IMR-90 (cell line): ENCODE data around the gene LMO1. TPM values are rescaled to one million over a fixed set of nuclear protein-coding genes. Genes with fewer than 3 reads are reported as not detected.

Experiments
- ATAC-seq: fragments of 200-7000 bp; cut with Tn5 transposase; 2 replicates; pipeline ENCODE4 v1.9.1; 2020; ENCODE audit warnings: low read depth, mild to moderate bottlenecking, moderate library complexity
- BruUV-seq: library from RNA; stranded (reverse); fragments of 400-500 nt; replicated peaks from 2 replicates; lab custom pipeline; 2021; lab: Mats Ljungman, UMichigan
- CTCF ChIA-PET: fragments of 300-600 bp; formaldehyde crosslinking; extraction: SDS; loops from one replicate; lab custom pipeline; 2021; ENCODE audit warnings: antibody characterized with exemption; lab: Yijun Ruan, JAX
- POLR2A ChIA-PET: fragments of 300-600 bp; sonication (Branson Sonifier 250); formaldehyde crosslinking; loops from one replicate; lab custom pipeline; 2022; ENCODE audit warnings: antibody characterized with exemption; ENCODE audit not compliant: unreplicated experiment; lab: Charles Lee
- DNase-seq: peaks from one replicate; pipeline ENCODE4 v3.0.0; 2013
- H2AFZ ChIP-seq: replicated peaks from 2 replicates; pipeline ENCODE3; 2013; ENCODE audit warnings: low read length, mild to moderate bottlenecking; ENCODE audit not compliant: poor library complexity
- H2AK5ac ChIP-seq: 2 replicates; pipeline ENCODE4 v1.6.1; 2013; ENCODE audit warnings: low read depth, low read length, inconsistent platforms
- H2AK9ac ChIP-seq: replicated peaks from 2 replicates; pipeline ENCODE3; 2013; ENCODE audit warnings: mild to moderate bottlenecking, low read depth, low read length, moderate library complexity; ENCODE audit not compliant: poor library complexity
- H2BK120ac ChIP-seq: 2 replicates; pipeline ENCODE4 v1.6.1; 2013; ENCODE audit warnings: low read depth, low read length, inconsistent platforms
- H2BK15ac ChIP-seq: 3 replicates; pipeline ENCODE4 v1.6.1; 2013; ENCODE audit warnings: low read depth, low read length, inconsistent platforms
- H2BK20ac ChIP-seq: 2 replicates; pipeline ENCODE4 v1.6.1; 2013; ENCODE audit warnings: low read depth, mild to moderate bottlenecking, inconsistent platforms, low read length, moderate library complexity
- H2BK5ac ChIP-seq: 2 replicates; pipeline ENCODE4 v1.6.1; 2013; ENCODE audit warnings: mild to moderate bottlenecking, low read depth, low read length, inconsistent platforms; ENCODE audit not compliant: poor library complexity, severe bottlenecking
- H3K14ac ChIP-seq: replicated peaks from 2 replicates; pipeline ENCODE4 v1.6.1; 2013; ENCODE audit warnings: low read depth, low read length, inconsistent platforms
- H3K18ac ChIP-seq: 2 replicates; pipeline ENCODE4 v1.6.1; 2013; ENCODE audit warnings: low read depth, low read length, control low read depth
- H3K23ac ChIP-seq: 2 replicates; pipeline ENCODE4 v1.6.1; 2013; ENCODE audit warnings: low read depth, low read length, inconsistent platforms
- H3K27ac ChIP-seq: 2 replicates; pipeline ENCODE4 v1.5.1; 2013; ENCODE audit warnings: mild to moderate bottlenecking, control low read depth, low read length; ENCODE audit not compliant: insufficient read depth
- H3K27me3 ChIP-seq: 2 replicates; pipeline ENCODE4 v1.6.1; 2013; ENCODE audit warnings: low read length; ENCODE audit not compliant: control insufficient read depth, insufficient read depth
- H3K36me3 ChIP-seq: 2 replicates; pipeline ENCODE4 v1.6.1; 2013; ENCODE audit warnings: low read length, mixed read lengths; ENCODE audit not compliant: control insufficient read depth, insufficient read depth
- H3K4ac ChIP-seq: 2 replicates; pipeline ENCODE4 v1.6.1; 2013; ENCODE audit warnings: low read depth, low read length, inconsistent platforms
- H3K4me1 ChIP-seq: 2 replicates; pipeline ENCODE4 v1.6.1; 2013; ENCODE audit warnings: low read length, mixed read lengths; ENCODE audit not compliant: control insufficient read depth, insufficient read depth
- H3K4me2 ChIP-seq: 2 replicates; pipeline ENCODE4 v1.6.1; 2013; ENCODE audit warnings: low read depth, mild to moderate bottlenecking, control low read depth, low read length, moderate library complexity
- H3K4me3 ChIP-seq: 2 replicates; pipeline ENCODE4 v1.5.1; 2013; ENCODE audit warnings: low read depth, mild to moderate bottlenecking, control low read depth, low read length, moderate library complexity; ENCODE audit not compliant: insufficient read depth
- H3K56ac ChIP-seq: 2 replicates; pipeline ENCODE4 v1.6.1; 2013; ENCODE audit warnings: low read length, inconsistent platforms; ENCODE audit not compliant: insufficient read depth; ENCODE audit errors: extremely low read depth
- H3K79me1 ChIP-seq, 2 experiments: 2 replicates each; pipeline ENCODE4 v1.6.1; 2013; ENCODE audit warnings: low read length in 2 of 2, inconsistent platforms in 1 of 2, low read depth in 1 of 2
- H3K9ac ChIP-seq: 2 replicates; pipeline ENCODE4 v1.6.1; 2013; ENCODE audit warnings: low read depth, low read length, control low read depth
- H3K9me1 ChIP-seq: 2 replicates; pipeline ENCODE4 v1.6.1; 2013; ENCODE audit warnings: low read length, inconsistent platforms; ENCODE audit not compliant: insufficient read depth
- H3K9me3 ChIP-seq: 2 replicates; pipeline ENCODE4 v1.6.1; 2013; ENCODE audit warnings: low read length; ENCODE audit not compliant: control insufficient read depth, insufficient read depth
- H4K20me1 ChIP-seq: 2 replicates; pipeline ENCODE4 v1.6.1; 2013; ENCODE audit warnings: low read length, inconsistent platforms; ENCODE audit not compliant: insufficient read depth
- H4K5ac ChIP-seq: 2 replicates; pipeline ENCODE4 v1.6.1; 2013; ENCODE audit warnings: mild to moderate bottlenecking, low read depth, low read length, control low read depth
- H4K8ac ChIP-seq, 2 experiments: 2 replicates each; pipeline ENCODE4 v1.6.1; 2013; ENCODE audit warnings: low read depth in 2 of 2, low read length in 2 of 2, control low read depth in 1 of 2, inconsistent platforms in 1 of 2
- H4K91ac ChIP-seq: 2 replicates; pipeline ENCODE4 v1.6.1; 2013; ENCODE audit warnings: low read depth, low read length, inconsistent platforms; ENCODE audit not compliant: insufficient read depth
- BHLHE40 ChIP-seq: fragments of 150-350 bp; IDR thresholded peaks from 2 replicates; pipeline ENCODE4 v1.6.1; 2016; ENCODE audit warnings: mild to moderate bottlenecking, low read depth, low read length
- CHD1 ChIP-seq: IDR thresholded peaks from 2 replicates; pipeline ENCODE4 v1.6.1; 2012; ENCODE audit warnings: low read depth, low read length, improper control_type of control experiment
- CTCF ChIP-seq: conservative IDR thresholded peaks from 2 replicates; pipeline ENCODE4 v1.5.1; 2012; ENCODE audit warnings: mild to moderate bottlenecking, low read depth, low read length, improper control_type of control experiment
- ELK1 ChIP-seq: fragments of 150-350 bp; IDR thresholded peaks from 2 replicates; pipeline ENCODE4 v1.6.1; 2016; ENCODE audit warnings: low read depth, mild to moderate bottlenecking, low read length, moderate library complexity, borderline replicate concordance
- MAZ ChIP-seq: IDR thresholded peaks from 2 replicates; pipeline ENCODE4 v1.6.1; 2012; ENCODE audit warnings: low read depth, mild to moderate bottlenecking, low read length, improper control_type of control experiment, moderate library complexity, borderline replicate concordance
- NFE2L2 ChIP-seq: fragments of 150-350 bp; IDR thresholded peaks from 2 replicates; pipeline ENCODE4 v1.6.1; 2016; ENCODE audit warnings: low read depth, mild to moderate bottlenecking, low read length
- POLR2A ChIP-seq: IDR thresholded peaks from 2 replicates; pipeline ENCODE4 v1.6.1; 2012; ENCODE audit warnings: mild to moderate bottlenecking, low read depth, low read length
- RAD21 ChIP-seq: IDR thresholded peaks from 2 replicates; pipeline ENCODE4 v1.6.1; 2012; ENCODE audit warnings: low read length, improper control_type of control experiment
- RCOR1 ChIP-seq: IDR thresholded peaks from 2 replicates; pipeline ENCODE4 v1.6.1; 2012; ENCODE audit warnings: mild to moderate bottlenecking, low read length, improper control_type of control experiment; ENCODE audit not compliant: insufficient replicate concordance
- SMC3 ChIP-seq: fragments of 150-350 bp; IDR thresholded peaks from 2 replicates; pipeline ENCODE4 v1.6.1; 2016; ENCODE audit warnings: low read depth, mild to moderate bottlenecking, antibody characterized with exemption, low read length, moderate library complexity
- USF2 ChIP-seq: fragments of 150-350 bp; IDR thresholded peaks from 2 replicates; pipeline ENCODE4 v1.6.1; 2017; ENCODE audit warnings: mild to moderate bottlenecking, antibody characterized with exemption, low read length, low read depth
- WGBS, 2 experiments: methylation state at CpG; one replicate each; pipeline versions ENCODE4 v1.1.5 to v1.1.7; 2013; ENCODE audit warnings: missing lambda C conversion rate in 2 of 2; ENCODE audit not compliant: insufficient read length in 1 of 2; ENCODE audit errors: extremely low coverage in 2 of 2; 5-methylcytosine and 5-hydroxymethylcytosine counted together
- dilution Hi-C: fragments of 300-500 bp; cut with HindIII; formaldehyde crosslinking; loops from one replicate; pipeline ENCODE4 v1.14.3; 2018; ENCODE audit warnings: low sequenced_read_pairs; ENCODE audit not compliant: unreplicated experiment
- in situ Hi-C: fragments of 300-500 bp; cut with MboI; formaldehyde crosslinking; loops from 3 replicates; pipeline ENCODE4 v1.14.3; 2019; ENCODE audit warnings: low sequenced_read_pairs, inconsistent platforms, mixed read lengths
- intact Hi-C: fragments of 100-400 bp; cut with micrococcal nuclease; formaldehyde crosslinking; loops from 2 replicates; pipeline ENCODE4 v1.10.0; 2022
- polyA plus RNA-seq, 3 experiments: library from polyadenylated mRNA; depleted of rRNA; stranded (reverse); fragments of >200 nt; gene quantifications; 2 replicates each; pipeline ENCODE4 v1.2.3, GENCODE V29; 2012; ENCODE audit warnings: low replicate concordance in 1 of 3
- total RNA-seq: library from RNA; depleted of rRNA; stranded (reverse); fragments of >200 nt; gene quantifications from 2 replicates; pipeline ENCODE4 v1.2.3, GENCODE V29; 2012

LMO1 gene
- total and polyA plus RNA-seq, 2 of the 4 experiments (the other 2 are of a cell fraction), result not detected

GRCh38 chr11:8213376-8213775 is 50.3 kb downstream of the LMO1 start:
- Histone ChIP-seq H3K18ac (no peak overlapping the region), H4K5ac (no peak overlapping the region), H3K4me3 (no peak overlapping the region), H3K56ac (no peak overlapping the region), H3K4me2 (no peak overlapping the region), H2BK5ac (no peak overlapping the region), H3K9me3 (no peaks in the 10 kb centered on the region), H3K23ac (no peak overlapping the region), H3K9ac (no peak overlapping the region), H2AK5ac (no peak overlapping the region), H2AK9ac (no peak overlapping the region), H3K4me1 (no peaks in the 10 kb centered on the region), H3K27me3 (peaks cover 17% of the 10 kb centered on the region), H3K9me1 (no peaks in the 10 kb centered on the region), H2BK120ac (no peak overlapping the region), H2AFZ (no peak overlapping the region), H2BK15ac (no peak overlapping the region), H3K4ac (no peak overlapping the region), H3K27ac (no peak overlapping the region), H3K14ac (no peak overlapping the region), H3K79me1 (no peaks in the 10 kb centered on the region), H4K20me1 (no peaks in the 10 kb centered on the region), H4K91ac (no peak overlapping the region), H2BK20ac (no peak overlapping the region), H3K36me3 (no peaks in the 10 kb centered on the region), H4K8ac (no peak overlapping the region)
- in situ Hi-C loops (no loop called here), intact Hi-C loops (no loop called here), dilution Hi-C loops (no loop called here)
- TF ChIP-seq BHLHE40 (no peak), RAD21 (no peak), SMC3 (no peak), POLR2A (no peak), MAZ (no peak), RCOR1 (no peak), CHD1 (no peak), ELK1 (no peak), CTCF (no peak), USF2 (no peak), NFE2L2 (no peak)
- no peak for ATAC-seq
- DNase-seq, result no peak
- CTCF ChIA-PET, result no interaction called here
- BruUV-seq, result no TSS peak
- WGBS, 2 experiments, result 71% methylated on average over 1 of the region's 4 CpGs; no CpG with 5 or more reads in 1 of the 2 experiments
- POLR2A ChIA-PET, result no interaction called here
